ENCODE results near the gene KRTAP5-5.
"Not testable (repeated sequence)": the region's sequence is repeated elsewhere in the genome, so short reads cannot be mapped to it uniquely, and the experiment has no call there.

Gene KRTAP5-5

DNA sequence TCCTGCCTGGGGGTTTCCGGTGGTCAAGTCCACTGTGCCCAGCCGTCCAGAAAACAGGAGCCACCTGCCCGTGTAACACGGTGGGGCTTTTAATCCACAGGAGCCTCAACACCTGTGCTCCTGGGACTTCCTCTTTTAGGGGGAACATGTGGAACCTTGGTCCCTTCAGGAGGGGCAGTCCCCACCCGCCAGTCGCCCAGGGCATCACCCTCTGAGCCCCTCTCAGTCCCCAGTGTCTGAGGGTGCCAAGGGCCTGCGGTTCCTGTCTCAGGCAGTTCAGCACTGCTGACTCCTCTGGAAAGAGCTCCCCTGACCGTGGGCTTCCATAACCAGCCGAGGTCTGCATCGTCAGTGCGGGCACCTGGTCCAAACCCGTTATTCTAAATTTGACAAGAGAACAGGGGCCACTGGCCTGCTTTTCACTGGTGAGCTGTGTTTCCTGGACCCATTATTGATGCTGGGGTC lies 15.8 kb downstream of the KRTAP5-5 start:
- no peak overlapping the region for H3K4me3 ChIP-seq (ENCODE audit: low read depth, low read length)
- H2AK5ac ChIP-seq (ENCODE audit: low read length), result no peak overlapping the region

DNA sequence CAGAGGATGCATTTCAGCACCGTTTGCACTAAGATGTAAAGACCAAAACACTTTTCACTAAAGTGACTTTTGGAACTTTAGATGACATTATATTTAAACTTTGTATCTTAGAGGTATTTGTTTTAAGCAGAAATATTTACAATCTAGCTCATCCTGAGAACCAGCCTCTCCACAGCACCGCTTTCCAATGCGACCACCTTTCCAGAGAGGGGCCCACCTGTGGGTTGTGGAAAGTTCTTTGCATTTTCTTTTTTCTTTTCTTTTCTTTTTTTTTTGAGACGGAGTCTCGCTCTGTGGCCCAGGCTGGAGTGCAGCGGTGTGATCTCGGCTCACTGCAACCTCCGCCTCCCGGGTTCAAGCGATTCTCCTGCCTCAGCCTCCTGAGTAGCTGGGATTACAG lies 17.0 kb downstream of the KRTAP5-5 start:
- H3K23ac ChIP-seq (ENCODE audit: low read length), result not testable (repeated sequence)
- no CpG with 5 or more reads among the region's 10 CpGs for WGBS (ENCODE audit: extremely low coverage, insufficient coverage, insufficient read length)

More for the DNA sequence above, 15.8 kb downstream of the KRTAP5-5 start:
- Histone ChIP-seq H3K4me2 (ENCODE audit: low read length) (no peak overlapping the region), H2BK5ac (ENCODE audit: low read depth, low read length, poor library complexity) (no peak overlapping the region), H4K12ac (ENCODE audit: low read depth, low read length) (no peak overlapping the region), H4K8ac (ENCODE audit: low read depth, low read length) (no peak overlapping the region), H3K18ac (ENCODE audit: low read length) (no peak overlapping the region), H4K91ac (ENCODE audit: low read depth, low read length) (no peak overlapping the region), H3K4ac (ENCODE audit: low read depth, low read length) (no peak overlapping the region), H2BK120ac (ENCODE audit: insufficient read depth, low read length, poor library complexity) (no peak overlapping the region), H3K27me3 (ENCODE audit: insufficient read depth, low read length) (no peaks in the 10 kb centered on the region), H3K79me2 (ENCODE audit: control insufficient read depth, insufficient read depth, low read length, poor library complexity) (no peaks in the 10 kb centered on the region), H3K79me1 (ENCODE audit: low read length) (no peaks in the 10 kb centered on the region), H3K9me3 (ENCODE audit: insufficient read depth, low read depth, low read length) (peaks cover 1% of the 10 kb centered on the region), H2AFZ (ENCODE audit: insufficient read depth, low read length, poor library complexity) (no peak overlapping the region), H3K23ac (ENCODE audit: low read length) (no peak overlapping the region), H2BK12ac (ENCODE audit: low read length) (no peak overlapping the region), H3K27ac (ENCODE audit: low read depth, low read length) (no peak overlapping the region), H3K9ac (ENCODE audit: low read length) (no peak overlapping the region), H3K36me3 (ENCODE audit: control insufficient read depth in 1 of 2, insufficient read depth in 2 of 2, low read length in 2 of 2) (no peaks in the 10 kb centered on the region), H3K14ac (ENCODE audit: low read length) (no peak overlapping the region), H3K4me1 (ENCODE audit: control insufficient read depth in 1 of 2, insufficient read depth in 2 of 2, low read length in 2 of 2) (no peaks in the 10 kb centered on the region)
- DNase-seq, result no peak
- WGBS (ENCODE audit: extremely low coverage, insufficient coverage, insufficient read length), result no CpG with 5 or more reads among the region's 12 CpGs

DNA sequence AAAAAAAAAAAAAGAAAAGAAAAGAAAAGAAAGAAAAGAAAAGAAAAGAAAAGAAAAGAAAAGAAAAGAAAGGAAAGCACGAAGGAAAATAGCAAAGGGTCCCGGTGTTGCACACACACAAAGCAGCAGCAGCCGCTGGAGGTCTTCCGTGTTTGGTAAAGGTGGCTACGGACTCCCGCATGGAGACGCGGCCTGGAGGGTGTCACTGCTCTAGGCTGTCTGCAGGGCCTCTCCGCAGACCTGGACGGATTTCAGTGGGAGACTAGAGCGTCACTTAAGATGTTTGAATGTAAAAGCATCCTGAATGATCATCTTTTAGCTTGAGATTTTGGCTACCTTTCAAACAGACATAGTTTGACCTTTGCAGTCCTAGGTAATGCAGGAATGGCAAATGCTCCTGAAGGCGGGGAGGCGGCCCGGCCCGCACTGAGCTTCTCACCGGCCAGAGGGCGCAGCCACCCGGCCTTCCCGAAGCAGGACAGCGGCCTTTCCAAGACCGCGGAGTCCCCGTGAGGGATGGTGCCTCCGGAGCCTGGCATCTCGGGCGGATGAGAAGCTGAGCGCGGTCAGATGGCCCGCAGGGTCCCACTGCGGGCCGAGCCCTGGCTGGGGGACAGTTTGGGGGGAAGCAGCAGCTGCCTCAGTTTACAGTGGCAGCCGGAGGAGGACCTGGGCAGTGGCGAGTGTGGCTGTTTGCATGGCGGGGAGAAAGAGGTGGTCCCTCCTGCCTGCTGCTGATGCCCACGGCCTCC lies 18.5 kb downstream of the KRTAP5-5 start:
- no peak overlapping the region for H4K12ac ChIP-seq (ENCODE audit: low read depth, low read length)
- no peak overlapping the region for H3K23ac ChIP-seq (ENCODE audit: low read length)
- H3K18ac ChIP-seq (ENCODE audit: low read length), result no peak overlapping the region
- H2BK120ac ChIP-seq (ENCODE audit: insufficient read depth, low read length, poor library complexity), result no peak overlapping the region
- no peaks in the 10 kb centered on the region for H3K36me3 ChIP-seq (ENCODE audit: control insufficient read depth in 1 of 2, insufficient read depth in 2 of 2, low read length in 2 of 2)
- no peaks in the 10 kb centered on the region for H3K4me1 ChIP-seq (ENCODE audit: control insufficient read depth in 1 of 2, insufficient read depth in 2 of 2, low read length in 2 of 2)
- H3K79me2 ChIP-seq (ENCODE audit: control insufficient read depth, insufficient read depth, low read length, poor library complexity), result no peaks in the 10 kb centered on the region
- H3K9ac ChIP-seq (ENCODE audit: low read length), result no peak overlapping the region
- no peak overlapping the region for H3K4me3 ChIP-seq (ENCODE audit: low read depth, low read length)
- H2AFZ ChIP-seq (ENCODE audit: insufficient read depth, low read length, poor library complexity), result no peak overlapping the region
- no peak overlapping the region for H3K4ac ChIP-seq (ENCODE audit: low read depth, low read length)
- WGBS (ENCODE audit: extremely low coverage, insufficient coverage, insufficient read length), result no CpG with 5 or more reads among the region's 35 CpGs
- no peaks in the 10 kb centered on the region for H3K79me1 ChIP-seq (ENCODE audit: low read length)
- no peak overlapping the region for H3K4me2 ChIP-seq (ENCODE audit: low read length)
- no peak overlapping the region for H2AK5ac ChIP-seq (ENCODE audit: low read length)
- H3K9me3 ChIP-seq (ENCODE audit: insufficient read depth, low read depth, low read length), result peaks cover 1% of the 10 kb centered on the region
- H4K8ac ChIP-seq (ENCODE audit: low read depth, low read length), result no peak overlapping the region
- H2BK12ac ChIP-seq (ENCODE audit: low read length), result no peak overlapping the region
- no peak overlapping the region for H3K14ac ChIP-seq (ENCODE audit: low read length)
- no peak overlapping the region for H3K27ac ChIP-seq (ENCODE audit: low read depth, low read length)
- H3K27me3 ChIP-seq (ENCODE audit: insufficient read depth, low read length), result no peaks in the 10 kb centered on the region
- no peak for DNase-seq
- no peak overlapping the region for H4K91ac ChIP-seq (ENCODE audit: low read depth, low read length)
- H2BK5ac ChIP-seq (ENCODE audit: low read depth, low read length, poor library complexity), result no peak overlapping the region

More for the DNA sequence above, 17.0 kb downstream of the KRTAP5-5 start:
- H3K4ac ChIP-seq (ENCODE audit: low read depth, low read length); H3K4me1 ChIP-seq (ENCODE audit: control insufficient read depth in 1 of 2, insufficient read depth in 2 of 2, low read length in 2 of 2); H4K12ac ChIP-seq (ENCODE audit: low read depth, low read length); H3K27me3 ChIP-seq (ENCODE audit: insufficient read depth, low read length); H2BK120ac ChIP-seq (ENCODE audit: insufficient read depth, low read length, poor library complexity); DNase-seq; H3K4me2 ChIP-seq (ENCODE audit: low read length); H3K9me3 ChIP-seq (ENCODE audit: insufficient read depth, low read depth, low read length); H4K8ac ChIP-seq (ENCODE audit: low read depth, low read length); H3K14ac ChIP-seq (ENCODE audit: low read length); H4K91ac ChIP-seq (ENCODE audit: low read depth, low read length); H3K9ac ChIP-seq (ENCODE audit: low read length); H2AFZ ChIP-seq (ENCODE audit: insufficient read depth, low read length, poor library complexity); H2BK5ac ChIP-seq (ENCODE audit: low read depth, low read length, poor library complexity); H3K27ac ChIP-seq (ENCODE audit: low read depth, low read length); H3K79me2 ChIP-seq (ENCODE audit: control insufficient read depth, insufficient read depth, low read length, poor library complexity); H3K36me3 ChIP-seq (ENCODE audit: control insufficient read depth in 1 of 2, insufficient read depth in 2 of 2, low read length in 2 of 2); H2BK12ac ChIP-seq (ENCODE audit: low read length); H3K79me1 ChIP-seq (ENCODE audit: low read length); H2AK5ac ChIP-seq (ENCODE audit: low read length); H3K18ac ChIP-seq (ENCODE audit: low read length); H3K4me3 ChIP-seq (ENCODE audit: low read depth, low read length): not testable (repeated sequence)

DNA sequence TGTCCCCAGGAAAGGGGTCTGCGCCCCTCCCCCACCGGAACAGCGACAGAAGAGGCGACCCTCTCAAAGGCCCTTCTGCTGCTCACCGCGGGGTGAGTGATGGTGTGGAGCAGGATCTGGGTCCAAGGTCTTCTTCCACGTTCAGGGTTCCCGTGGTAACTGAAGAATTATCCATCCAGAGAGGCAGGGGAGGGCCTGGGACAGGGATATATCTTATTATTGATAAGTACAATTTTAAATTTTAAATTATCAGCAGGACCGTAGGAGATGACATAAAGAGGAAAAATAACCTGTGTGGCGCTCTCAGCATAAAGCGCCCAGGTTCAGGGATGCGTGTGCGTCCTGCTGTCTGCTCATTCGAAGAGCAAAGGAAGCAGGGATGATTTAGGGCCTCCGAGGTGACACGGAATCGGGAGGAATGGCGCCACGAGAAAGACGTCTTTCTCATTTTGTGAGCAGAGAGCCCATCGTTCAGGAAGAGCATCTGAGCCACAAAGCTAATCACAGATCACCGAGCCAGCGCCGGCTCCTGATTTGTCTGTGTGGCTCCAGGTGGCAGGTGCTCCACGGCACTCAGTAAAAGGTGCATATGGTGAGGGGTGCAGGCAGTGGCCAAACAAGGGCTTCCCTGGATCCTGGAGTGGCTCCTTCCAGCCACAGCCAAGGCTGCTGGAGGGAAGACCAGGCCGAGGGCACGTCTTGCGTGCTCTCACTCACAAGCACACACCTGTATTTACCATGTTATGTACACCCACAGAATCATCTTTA lies 19.3 kb downstream of the KRTAP5-5 start:
- H3K79me2 ChIP-seq (ENCODE audit: control insufficient read depth, insufficient read depth, low read length, poor library complexity), result no peaks in the 10 kb centered on the region
- H3K4me3 ChIP-seq (ENCODE audit: low read depth, low read length), result no peak overlapping the region
- H2BK5ac ChIP-seq (ENCODE audit: low read depth, low read length, poor library complexity), result no peak overlapping the region
- no peak overlapping the region for H3K9ac ChIP-seq (ENCODE audit: low read length)
- H2AFZ ChIP-seq (ENCODE audit: insufficient read depth, low read length, poor library complexity), result no peak overlapping the region
- H3K4me2 ChIP-seq (ENCODE audit: low read length), result no peak overlapping the region
- no peak overlapping the region for H2AK5ac ChIP-seq (ENCODE audit: low read length)
- H4K91ac ChIP-seq (ENCODE audit: low read depth, low read length), result no peak overlapping the region
- no peak overlapping the region for H3K23ac ChIP-seq (ENCODE audit: low read length)
- no peak for DNase-seq
- H3K9me3 ChIP-seq (ENCODE audit: insufficient read depth, low read depth, low read length), result peaks cover 1% of the 10 kb centered on the region
- H3K14ac ChIP-seq (ENCODE audit: low read length), result no peak overlapping the region
- H3K27ac ChIP-seq (ENCODE audit: low read depth, low read length), result no peak overlapping the region
- H4K12ac ChIP-seq (ENCODE audit: low read depth, low read length), result no peak overlapping the region
- no peaks in the 10 kb centered on the region for H3K79me1 ChIP-seq (ENCODE audit: low read length)
- WGBS (ENCODE audit: extremely low coverage, insufficient coverage, insufficient read length), result no CpG with 5 or more reads among the region's 28 CpGs
- H3K18ac ChIP-seq (ENCODE audit: low read length), result no peak overlapping the region
- H3K36me3 ChIP-seq (ENCODE audit: control insufficient read depth in 1 of 2, insufficient read depth in 2 of 2, low read length in 2 of 2), result no peaks in the 10 kb centered on the region
- H3K4ac ChIP-seq (ENCODE audit: low read depth, low read length), result no peak overlapping the region
- H3K4me1 ChIP-seq (ENCODE audit: control insufficient read depth in 1 of 2, insufficient read depth in 2 of 2, low read length in 2 of 2), result no peaks in the 10 kb centered on the region
- H4K8ac ChIP-seq (ENCODE audit: low read depth, low read length), result no peak overlapping the region
- no peak overlapping the region for H2BK12ac ChIP-seq (ENCODE audit: low read length)
- H3K27me3 ChIP-seq (ENCODE audit: insufficient read depth, low read length), result no peaks in the 10 kb centered on the region
- H2BK120ac ChIP-seq (ENCODE audit: insufficient read depth, low read length, poor library complexity), result no peak overlapping the region

Data from trophoblast cell (in vitro differentiated cells and primary cell).